Fibroblast of skin of scalp (primary cell): ENCODE data around the gene LRRK1.

Experiments used
- DNase-seq: peaks from one replicate; pipeline ENCODE4 v3.0.0-alpha.2; 2013

LRRK1 gene

GRCh38 chr15:100914876-100915275 is 4.3 kb upstream of the LRRK1 start:
- DNase-seq: no peak

- DNase-seq: peak; percentile 74
These were observed 995 bp upstream of the LRRK1 start for GRCh38 chr15:100918034-100918689.

GRCh38 chr15:100919481-100920405 is 586 bp downstream of the LRRK1 start:
- peak; percentile 24 for DNase-seq

GRCh38 chr15:100920516-100921135 is 1.5 kb downstream of the LRRK1 start:
- no peak for DNase-seq

- DNase-seq: no peak
These were observed 3.3 kb downstream of the LRRK1 start for GRCh38 chr15:100922192-100923040.

- no peak for DNase-seq
These were observed 3.9 kb downstream of the LRRK1 start for GRCh38 chr15:100923076-100923475.

GRCh38 chr15:100923902-100924301 is 4.7 kb downstream of the LRRK1 start:
- no peak for DNase-seq

- DNase-seq: no peak
These were observed 5.3 kb downstream of the LRRK1 start for GRCh38 chr15:100924436-100924835.

- DNase-seq: no peak
These were observed 6.3 kb downstream of the LRRK1 start for GRCh38 chr15:100925480-100925879.

- DNase-seq: no peak
These were observed 7.1 kb downstream of the LRRK1 start for GRCh38 chr15:100926258-100926657.

GRCh38 chr15:100926971-100927756 is 8.0 kb downstream of the LRRK1 start:
- no peak for DNase-seq

- DNase-seq: no peak
These were observed 9.6 kb downstream of the LRRK1 start for GRCh38 chr15:100928632-100929280.

GRCh38 chr15:100929641-100930042 is 10.5 kb downstream of the LRRK1 start:
- no peak for DNase-seq

GRCh38 chr15:100930306-100930848 is 11.2 kb downstream of the LRRK1 start:
- no peak for DNase-seq

GRCh38 chr15:100931143-100931890 is 12.2 kb downstream of the LRRK1 start:
- no peak for DNase-seq

- peak; percentile 16 for DNase-seq
These were observed 13.7 kb downstream of the LRRK1 start for GRCh38 chr15:100932676-100933348.

GRCh38 chr15:100934166-100934565 is 15.0 kb downstream of the LRRK1 start:
- DNase-seq: no peak

GRCh38 chr15:100934726-100935125 is 15.6 kb downstream of the LRRK1 start:
- no peak for DNase-seq

- no peak for DNase-seq
These were observed 18.0 kb downstream of the LRRK1 start for GRCh38 chr15:100937171-100937570.
